HK-2 (cell line): ENCODE data around the gene CERS1.
A peak's percentile ranks its signal among the peaks of the same experiment; 100 is the strongest.

Experiments used
- DNase-seq: peaks from one replicate; pipeline ENCODE4 v3.0.0-alpha.2; 2018; ENCODE audit not compliant: unreplicated experiment

CERS1 gene

GRCh38 chr19:18839465-18840287 is 56.3 kb downstream of the CERS1 start:
- no peak for DNase-seq

GRCh38 chr19:18834644-18834984 is 61.3 kb downstream of the CERS1 start:
- DNase-seq, result no peak

GRCh38 chr19:18833849-18834643 is 61.9 kb downstream of the CERS1 start:
- DNase-seq, result peak; percentile 28

GRCh38 chr19:18833141-18833476 is 62.8 kb downstream of the CERS1 start:
- DNase-seq, result no peak

GRCh38 chr19:18832306-18833140 is 63.4 kb downstream of the CERS1 start:
- DNase-seq, result peak; percentile 52

GRCh38 chr19:18831524-18832305 is 64.2 kb downstream of the CERS1 start, which contains the start of gene UPF1:
TSS of gene UPF1 (plus strand) at chr19:18831959. CDS start at chr19:18832210, 251 bp downstream.
- DNase-seq, result peak; percentile 88

GRCh38 chr19:18830488-18830887 is 65.5 kb downstream of the CERS1 start:
- no peak for DNase-seq

GRCh38 chr19:18828786-18829185 is 67.2 kb downstream of the CERS1 start:
- DNase-seq, result no peak
